Uterus (tissue), 2 donors: Measurements from ENCODE around the gene PLCD4.

ENCODE experiments used
- CTCF ChIP-seq, 4 experiments: fragments of 200-600 bp in 2 of 4; fragments of 450-650 bp in 2 of 4; sonication (generic) in 2 of 4; IDR thresholded peaks; one replicate each; pipeline ENCODE4 v1.5.1; 2016 to 2019; ENCODE audit warnings: antibody characterized with exemption in 4 of 4, mild to moderate bottlenecking in 2 of 4, moderate library complexity in 1 of 4
- POLR2A ChIP-seq, 2 donors: fragments of 450-650 bp; IDR thresholded peaks; one replicate each; pipeline ENCODE4 v1.6.1; 2016; ENCODE audit warnings: antibody characterized with exemption in 2 of 2, mild to moderate bottlenecking in 1 of 2, moderate library complexity in 1 of 2

- TF ChIP-seq CTCF (IDR thresholded peaks at IDR 0.05) (no peak), POLR2A (IDR thresholded peaks at IDR 0.05) (no peak)
These were observed 48.1 kb downstream of the PLCD4 start for GRCh38 chr2:218655751-218656150.
